SJSA1 (cell line): ENCODE results near the gene CIART. TPM values are rescaled to one million over a fixed set of nuclear protein-coding genes. Genes with fewer than 3 reads are reported as not detected.
"Not testable (repeated sequence)": the region's sequence is repeated elsewhere in the genome, so short reads cannot be mapped to it uniquely, and the experiment has no call there.

Experiments
- DNase-seq, 2 experiments: peaks; one replicate each; pipeline ENCODE4 v3.0.0-alpha.2; 2015 to 2020; ENCODE audit warnings: low spot score in 2 of 2, low read depth in 1 of 2
- H3K27ac ChIP-seq: fragments of 250-450 bp; sonication (Bioruptor Pico); 2 replicates; pipeline ENCODE4 v1.5.1; 2020; ENCODE audit warnings: mild to moderate bottlenecking, moderate library complexity
- H3K27me3 ChIP-seq: fragments of 250-450 bp; sonication (Bioruptor Pico); replicated peaks from 2 replicates; pipeline ENCODE4 v1.5.1; 2020; ENCODE audit warnings: mild to moderate bottlenecking, moderate library complexity
- H3K36me3 ChIP-seq: fragments of 250-450 bp; sonication (Bioruptor Pico); 2 replicates; pipeline ENCODE4 v1.5.1; 2020; ENCODE audit warnings: mild to moderate bottlenecking
- H3K4me1 ChIP-seq: fragments of 250-450 bp; sonication (Bioruptor Pico); replicated peaks from 2 replicates; pipeline ENCODE4 v1.6.1; 2021; ENCODE audit warnings: mild to moderate bottlenecking
- H3K4me3 ChIP-seq: fragments of 250-450 bp; sonication (Bioruptor Pico); 2 replicates; pipeline ENCODE4 v1.5.1; 2020; ENCODE audit warnings: mild to moderate bottlenecking
- H3K9me3 ChIP-seq: fragments of 250-450 bp; sonication (Bioruptor Pico); replicated peaks from 2 replicates; pipeline ENCODE4 v1.5.1; 2020; ENCODE audit warnings: mild to moderate bottlenecking
- total RNA-seq: library from RNA; depleted of rRNA; stranded (reverse); fragments of >200 nt; shearing (Covaris generic); gene quantifications from 2 replicates; pipeline ENCODE4 v1.2.3, GENCODE V29; 2014

The CIART gene
- total RNA-seq, 1 experiment from 2014 or later: 6.1 TPM

DNA sequence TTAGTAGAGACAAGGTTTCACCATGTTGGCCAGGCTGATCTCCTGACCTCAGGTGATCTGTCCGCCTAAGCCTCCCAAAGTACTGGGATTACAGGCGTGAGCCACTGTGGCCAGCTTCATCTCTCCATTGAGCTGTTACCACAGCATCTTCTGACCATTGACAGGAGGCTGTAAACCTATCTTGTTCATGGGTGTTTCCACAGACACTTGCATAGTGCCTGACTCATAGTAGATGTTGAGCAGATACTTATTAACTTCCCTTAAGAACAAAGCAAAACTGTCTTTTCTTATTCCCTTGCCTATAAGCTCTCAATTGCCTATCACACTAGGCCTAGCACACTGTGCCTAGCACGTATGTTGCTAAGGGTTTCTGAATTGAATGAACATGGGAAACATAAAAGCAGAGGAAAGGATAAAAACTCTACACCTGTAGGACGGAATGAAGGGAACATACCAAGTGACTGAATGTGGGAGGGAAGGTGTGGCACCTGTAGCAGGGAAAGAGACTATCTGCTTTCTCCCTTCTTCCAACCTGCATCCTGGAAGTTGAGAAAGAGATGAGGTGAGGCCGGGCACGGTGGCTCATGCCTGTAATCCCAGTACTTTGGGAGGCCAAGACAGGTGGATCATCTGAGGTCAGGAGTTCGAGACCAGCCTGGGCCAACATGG, 10.9 kb upstream of the CIART start:
- Histone ChIP-seq H3K9me3 (no peaks in the 10 kb centered on the region), H3K4me3 (no peak overlapping the region), H3K4me1 (peaks cover 16% of the 10 kb centered on the region), H3K27ac (no peak overlapping the region), H3K36me3 (peaks cover 20% of the 10 kb centered on the region), H3K27me3 (no peaks in the 10 kb centered on the region)
- DNase-seq: no peak

DNA sequence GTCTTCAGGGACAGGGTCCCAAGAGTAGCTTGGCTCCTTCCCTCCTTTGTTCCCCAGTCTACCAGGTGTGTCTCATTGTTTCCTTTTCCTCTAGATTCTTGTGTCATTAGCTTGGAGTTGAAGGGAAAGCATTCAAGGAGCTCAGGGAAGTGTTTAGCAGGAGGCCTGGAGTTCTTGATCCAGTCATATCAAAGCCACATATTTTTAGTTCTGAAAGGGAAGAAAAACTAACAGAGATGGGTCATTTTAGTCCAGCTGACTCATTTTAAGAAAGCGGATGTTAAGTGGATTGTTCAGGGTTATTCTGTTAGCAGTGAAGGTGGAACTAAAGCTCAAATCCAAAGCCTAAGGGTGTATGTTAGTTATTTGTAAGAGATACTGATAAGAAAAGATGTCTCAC, 9.0 kb upstream of the CIART start:
- Histone ChIP-seq H3K36me3 (peaks cover 5% of the 10 kb centered on the region), H3K27me3 (no peaks in the 10 kb centered on the region), H3K27ac (no peak overlapping the region), H3K4me3 (no peak overlapping the region), H3K9me3 (no peaks in the 10 kb centered on the region), H3K4me1 (peaks cover 5% of the 10 kb centered on the region)
- DNase-seq: no peak

GRCh38 chr1:150280138-150280707, 2.1 kb upstream of the CIART start:
- Histone ChIP-seq H3K4me3 (no peak overlapping the region), H3K36me3 (0 out of 2 replicates have a peak, but pooled peaks cover 3% of the 10 kb centered on the region), H3K4me1 (peaks cover 18% of the 10 kb centered on the region), H3K27me3 (no peaks in the 10 kb centered on the region), H3K9me3 (no peaks in the 10 kb centered on the region), H3K27ac (no peak overlapping the region)
- no peak for DNase-seq

GRCh38 chr1:150281221-150281757, 1.1 kb upstream of the CIART start:
- Histone ChIP-seq H3K36me3 (peaks cover 6% of the 10 kb centered on the region; the same call in 1 of the 2 replicates), H3K4me3 (peak overlapping the region; percentile 47), H3K9me3 (no peaks in the 10 kb centered on the region), H3K27ac (peak overlapping the region; percentile 53), H3K4me1 (peaks cover 18% of the 10 kb centered on the region), H3K27me3 (no peaks in the 10 kb centered on the region)
- DNase-seq: peak; percentile 71 to 78

DNA sequence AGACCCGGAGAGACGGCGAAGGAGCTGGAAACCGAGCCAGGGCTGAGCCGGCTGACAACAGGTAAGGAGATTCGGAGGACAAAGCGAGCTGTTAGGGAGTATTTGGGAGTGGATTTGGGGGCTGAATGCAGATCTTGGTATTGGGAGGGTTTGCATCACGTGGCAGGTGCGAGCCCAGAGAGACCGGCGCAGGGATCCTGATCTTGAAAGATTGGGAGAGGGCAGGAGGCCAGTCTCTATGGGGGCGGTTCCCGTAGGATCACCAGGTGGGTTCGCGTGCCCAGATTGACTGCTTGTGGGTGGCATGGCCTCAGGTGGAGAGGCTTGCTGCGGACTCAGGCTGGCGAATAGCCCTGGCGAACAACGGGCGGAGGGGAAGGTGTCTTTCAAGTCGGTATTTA, 204 bp downstream of the CIART start:
- Histone ChIP-seq H3K9me3 (no peaks in the 10 kb centered on the region), H3K27ac (peak overlapping the region; percentile 44), H3K36me3 (peaks cover 15% of the 10 kb centered on the region), H3K4me1 (peaks cover 18% of the 10 kb centered on the region), H3K4me3 (peak overlapping the region; percentile 47), H3K27me3 (no peaks in the 10 kb centered on the region)
- DNase-seq: no peak

DNA sequence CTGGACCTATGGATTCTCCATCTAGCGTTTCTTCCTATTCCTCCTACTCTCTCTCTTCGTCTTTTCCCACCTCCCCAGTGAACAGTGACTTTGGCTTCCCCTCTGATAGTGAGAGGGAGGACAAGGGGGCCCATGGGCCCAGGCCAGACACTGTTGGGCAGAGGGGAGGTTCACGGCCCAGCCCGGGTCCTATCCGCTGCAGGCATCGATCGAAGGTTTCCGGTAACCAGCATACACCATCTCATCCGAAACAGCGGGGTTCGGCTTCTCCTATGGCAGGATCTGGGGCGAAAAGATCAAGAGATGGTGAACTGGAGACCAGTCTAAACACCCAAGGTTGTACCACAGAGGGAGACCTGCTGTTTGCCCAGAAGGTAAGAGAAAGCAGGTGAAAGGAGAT, 906 bp downstream of the CIART start:
- H3K4me1 ChIP-seq: peaks cover 18% of the 10 kb centered on the region
- H3K4me3 ChIP-seq: peak overlapping the region; percentile 47
- no peak overlapping the region for H3K27ac ChIP-seq
- DNase-seq: no peak
- no peaks in the 10 kb centered on the region for H3K27me3 ChIP-seq
- H3K9me3 ChIP-seq: no peaks in the 10 kb centered on the region
- peaks cover 15% of the 10 kb centered on the region for H3K36me3 ChIP-seq

DNA sequence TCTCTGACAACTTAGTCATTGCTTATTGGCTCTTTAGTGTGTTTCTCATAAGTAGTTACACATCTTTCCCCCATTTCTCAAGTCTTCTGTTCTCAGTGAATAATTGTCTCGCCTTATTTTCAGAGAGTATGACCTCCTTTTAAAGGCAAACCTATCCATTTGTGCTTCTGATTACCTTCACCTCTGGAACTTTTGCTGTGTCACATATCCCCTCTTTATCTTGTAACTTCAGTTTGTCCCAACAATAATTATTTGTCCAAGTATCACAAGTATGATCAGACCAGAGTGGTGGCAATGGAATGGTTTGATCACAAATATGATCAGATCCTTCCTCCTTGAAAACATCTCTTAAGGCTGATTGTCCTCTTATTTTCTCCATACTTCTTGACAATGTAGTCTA, 6.0 kb downstream of the CIART start:
- Histone ChIP-seq H3K4me3 (no peak overlapping the region), H3K9me3 (no peaks in the 10 kb centered on the region), H3K4me1 (peaks cover 3% of the 10 kb centered on the region), H3K27ac (no peak overlapping the region), H3K36me3 (peaks cover 15% of the 10 kb centered on the region), H3K27me3 (no peaks in the 10 kb centered on the region)
- no peak for DNase-seq

DNA sequence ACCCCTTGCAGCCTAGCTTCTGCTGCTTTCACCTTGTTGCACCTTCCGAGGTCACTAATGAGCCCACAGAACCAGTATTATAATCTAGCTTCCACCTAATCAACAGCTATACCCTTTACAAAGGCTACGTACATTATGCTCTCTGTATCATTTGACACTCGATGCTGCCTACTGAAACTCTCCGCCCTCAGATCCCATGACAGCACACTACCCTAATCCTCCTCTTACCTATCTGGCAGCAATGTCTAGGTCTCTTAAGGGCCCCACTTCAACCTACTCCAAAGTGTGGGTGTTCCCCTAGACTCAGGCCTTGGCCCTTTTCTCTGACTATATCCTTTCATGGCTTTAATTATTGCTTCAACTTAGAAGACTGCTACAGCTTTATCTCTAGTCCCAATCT, 6.5 kb downstream of the CIART start:
- Histone ChIP-seq H3K36me3 (peaks cover 15% of the 10 kb centered on the region), H3K27me3 (no peaks in the 10 kb centered on the region), H3K9me3 (no peaks in the 10 kb centered on the region), H3K4me3 (no peak overlapping the region), H3K4me1 (peaks cover 4% of the 10 kb centered on the region), H3K27ac (no peak overlapping the region)
- DNase-seq: no peak

DNA sequence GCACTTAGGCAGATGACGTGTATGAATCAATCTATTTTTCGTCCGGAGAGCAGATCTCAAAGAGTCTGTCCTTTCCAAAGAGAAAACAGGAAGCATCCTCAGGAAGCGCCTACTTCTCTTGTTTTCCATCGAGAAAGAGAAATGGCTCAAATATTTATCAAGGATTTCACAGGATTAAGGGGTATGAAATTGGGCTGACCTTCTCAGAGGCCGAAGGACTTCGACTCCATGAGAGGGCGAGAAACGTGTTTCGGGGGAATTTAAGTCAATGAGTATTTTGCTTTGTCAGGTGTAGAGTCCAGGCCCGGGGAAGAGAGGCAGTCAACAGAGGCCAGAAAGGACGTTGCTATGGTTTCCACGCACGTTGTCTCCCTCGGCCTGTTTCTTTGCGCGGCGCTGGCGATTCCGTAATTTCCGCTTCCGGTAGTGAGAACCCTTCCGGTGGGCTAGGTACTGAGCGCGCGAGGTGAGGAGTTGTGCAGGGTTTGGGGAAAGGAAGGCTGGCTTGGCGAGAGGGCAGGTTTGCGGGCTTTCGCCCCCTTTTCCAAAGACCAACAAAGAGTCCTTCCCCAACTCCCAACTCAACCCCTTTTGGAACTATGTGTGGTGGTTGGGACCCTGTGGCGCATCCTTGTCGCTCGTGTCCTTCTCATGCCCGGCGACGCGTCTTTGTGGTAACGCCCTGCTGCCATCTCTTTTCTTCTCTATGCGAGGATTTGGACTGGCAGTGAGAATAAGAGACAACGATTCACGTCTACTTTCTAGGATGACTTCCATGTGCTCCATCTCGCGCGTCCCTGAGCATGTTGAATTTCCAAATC, 11.3 kb downstream of the CIART start, which contains the start of gene MRPS21:
TSS of gene MRPS21 (plus strand) at position 429 of the 821 bp plus-strand sequence. CDS start 506 bp downstream, outside the sequence.
- Histone ChIP-seq H3K4me3 (peak within 1 kb of the TSS; percentile 57), H3K27me3 (no peaks in the 10 kb centered on the region), H3K4me1 (peaks cover 7% of the 10 kb centered on the region), H3K9me3 (no peaks in the 10 kb centered on the region), H3K27ac (peak within 1 kb of the TSS; percentile 88), H3K36me3 (peaks cover 35% of the 10 kb centered on the region)
- DNase-seq: peak; percentile 85 to 90

DNA sequence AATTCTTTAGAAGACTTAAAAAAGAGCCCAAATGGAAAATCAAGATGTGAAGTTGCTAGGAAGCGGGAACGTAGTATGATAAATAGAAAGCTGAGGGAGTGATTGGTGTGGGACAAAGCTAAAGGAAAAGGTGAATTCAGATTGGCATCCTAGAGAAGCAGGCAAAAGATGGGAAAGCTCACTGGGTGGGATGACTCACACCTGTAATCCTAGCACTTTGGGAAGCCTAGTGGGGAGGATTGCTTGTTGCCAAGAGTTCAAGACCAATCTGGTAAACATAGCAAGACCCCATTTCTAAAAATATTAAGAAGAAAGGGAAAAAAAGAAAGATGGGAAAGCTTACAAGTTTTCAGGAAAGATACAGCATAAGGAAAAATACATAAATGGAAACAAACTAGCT, 13.1 kb downstream of the CIART start:
- peaks cover 7% of the 10 kb centered on the region for H3K4me1 ChIP-seq
- H3K36me3 ChIP-seq: peaks cover 47% of the 10 kb centered on the region
- no peak overlapping the region for H3K27ac ChIP-seq
- DNase-seq: no peak
- no peaks in the 10 kb centered on the region for H3K9me3 ChIP-seq
- H3K4me3 ChIP-seq: no peak overlapping the region
- H3K27me3 ChIP-seq: no peaks in the 10 kb centered on the region

GRCh38 chr1:150299716-150300115, 17.4 kb downstream of the CIART start:
- peaks cover 75% of the 10 kb centered on the region for H3K36me3 ChIP-seq
- H3K9me3 ChIP-seq: no peaks in the 10 kb centered on the region
- no peak for DNase-seq
- H3K27me3 ChIP-seq: no peaks in the 10 kb centered on the region
- no peaks in the 10 kb centered on the region for H3K4me1 ChIP-seq
- no peak overlapping the region for H3K4me3 ChIP-seq
- H3K27ac ChIP-seq: no peak overlapping the region

- no peak overlapping the region for H3K27ac ChIP-seq
- no peak overlapping the region for H3K4me3 ChIP-seq
- peaks cover 69% of the 10 kb centered on the region for H3K36me3 ChIP-seq
- H3K9me3 ChIP-seq: no peaks in the 10 kb centered on the region
- no peak for DNase-seq
- H3K4me1 ChIP-seq: no peaks in the 10 kb centered on the region
- H3K27me3 ChIP-seq: no peaks in the 10 kb centered on the region
These were observed 20.0 kb downstream of the CIART start for GRCh38 chr1:150302338-150302737.

- no peaks in the 10 kb centered on the region for H3K4me1 ChIP-seq
- H3K27me3 ChIP-seq: no peaks in the 10 kb centered on the region
- H3K9me3 ChIP-seq: no peaks in the 10 kb centered on the region
- H3K36me3 ChIP-seq: peaks cover 70% of the 10 kb centered on the region
- H3K4me3 ChIP-seq: no peak overlapping the region
- no peak for DNase-seq
- no peak overlapping the region for H3K27ac ChIP-seq
These were observed 20.5 kb downstream of the CIART start for GRCh38 chr1:150302902-150303301.

- DNase-seq: not testable (repeated sequence)
These were observed 26.2 kb downstream of the CIART start for GRCh38 chr1:150308585-150308984.

More at GRCh38 chr1:150308585-150308984, 26.2 kb downstream of the CIART start:
- H3K4me1 ChIP-seq, H3K27me3 ChIP-seq, H3K27ac ChIP-seq, H3K9me3 ChIP-seq, H3K4me3 ChIP-seq: not testable (repeated sequence)
- peaks cover 36% of the 10 kb centered on the region for H3K36me3 ChIP-seq
